Lower leg skin (tissue), 4 donors: ENCODE results near the gene EPHA1. TPM values are rescaled to one million over a fixed set of nuclear protein-coding genes. Genes with fewer than 3 reads are reported as not detected.

Experiments used
- DNase-seq, 2 donors: peaks; one replicate each; pipeline ENCODE4 v3.0.0-alpha.2; 2019; ENCODE audit warnings: low spot score in 2 of 2
- H3K4me3 ChIP-seq: fragments of 200-600 bp; sonication (generic); 2 replicates; pipeline ENCODE4 v1.5.1; 2017; ENCODE audit warnings: mild to moderate bottlenecking, low read depth; ENCODE audit not compliant: poor library complexity, severe bottlenecking
- POLR2A ChIP-seq, 2 donors: fragments of 450-650 bp; IDR thresholded peaks; one replicate each; pipeline ENCODE4 v1.6.1; 2016 to 2017; ENCODE audit warnings: antibody characterized with exemption in 2 of 2, mild to moderate bottlenecking in 1 of 2, moderate library complexity in 1 of 2
- WGBS, 2 donors: methylation state at CpG; one replicate each; pipeline ENCODE4 v1.1.5; 2018; 5-methylcytosine and 5-hydroxymethylcytosine counted together
- intact Hi-C: fragments of 100-400 bp; cut with DNase I; formaldehyde crosslinking; loops from one replicate; pipeline ENCODE4 v1.15.0; 2023; ENCODE audit warnings: low total_unique reads
- total RNA-seq, 4 donors: library from RNA; depleted of rRNA; stranded (reverse); fragments of >200 nt; gene quantifications; one replicate each; pipeline ENCODE4 v1.1.0, GENCODE V29; 2016
- TF ChIP-seq, protein P1 (sequence below), 3 donors: fragments of 450-650 bp; IDR thresholded peaks; one replicate each; pipeline ENCODE4 v1.5.1; 2016; ENCODE audit warnings: antibody characterized with exemption in 3 of 3, mild to moderate bottlenecking in 3 of 3, moderate library complexity in 2 of 3

EPHA1 gene
- total RNA-seq, 4 donors from 2014 or later, result 51.7 to 94.5 (median 64.2) TPM

- WGBS, 2 donors, result 85 to 86% methylated on average over 11 of the region's 11 CpGs
- H3K4me3 ChIP-seq, result no peak overlapping the region
- TF ChIP-seq, protein P1, sequence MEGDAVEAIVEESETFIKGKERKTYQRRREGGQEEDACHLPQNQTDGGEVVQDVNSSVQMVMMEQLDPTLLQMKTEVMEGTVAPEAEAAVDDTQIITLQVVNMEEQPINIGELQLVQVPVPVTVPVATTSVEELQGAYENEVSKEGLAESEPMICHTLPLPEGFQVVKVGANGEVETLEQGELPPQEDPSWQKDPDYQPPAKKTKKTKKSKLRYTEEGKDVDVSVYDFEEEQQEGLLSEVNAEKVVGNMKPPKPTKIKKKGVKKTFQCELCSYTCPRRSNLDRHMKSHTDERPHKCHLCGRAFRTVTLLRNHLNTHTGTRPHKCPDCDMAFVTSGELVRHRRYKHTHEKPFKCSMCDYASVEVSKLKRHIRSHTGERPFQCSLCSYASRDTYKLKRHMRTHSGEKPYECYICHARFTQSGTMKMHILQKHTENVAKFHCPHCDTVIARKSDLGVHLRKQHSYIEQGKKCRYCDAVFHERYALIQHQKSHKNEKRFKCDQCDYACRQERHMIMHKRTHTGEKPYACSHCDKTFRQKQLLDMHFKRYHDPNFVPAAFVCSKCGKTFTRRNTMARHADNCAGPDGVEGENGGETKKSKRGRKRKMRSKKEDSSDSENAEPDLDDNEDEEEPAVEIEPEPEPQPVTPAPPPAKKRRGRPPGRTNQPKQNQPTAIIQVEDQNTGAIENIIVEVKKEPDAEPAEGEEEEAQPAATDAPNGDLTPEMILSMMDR (IDR thresholded peaks at IDR 0.05), result no peak
- no peak for TF ChIP-seq POLR2A (IDR thresholded peaks at IDR 0.05)
- DNase-seq, result peak in 1 of 2 donors; percentile 81
- intact Hi-C loops, result no loop called here
These were observed 48.8 kb downstream of the EPHA1 start for GRCh38 chr7:143359771-143360353.

DNA sequence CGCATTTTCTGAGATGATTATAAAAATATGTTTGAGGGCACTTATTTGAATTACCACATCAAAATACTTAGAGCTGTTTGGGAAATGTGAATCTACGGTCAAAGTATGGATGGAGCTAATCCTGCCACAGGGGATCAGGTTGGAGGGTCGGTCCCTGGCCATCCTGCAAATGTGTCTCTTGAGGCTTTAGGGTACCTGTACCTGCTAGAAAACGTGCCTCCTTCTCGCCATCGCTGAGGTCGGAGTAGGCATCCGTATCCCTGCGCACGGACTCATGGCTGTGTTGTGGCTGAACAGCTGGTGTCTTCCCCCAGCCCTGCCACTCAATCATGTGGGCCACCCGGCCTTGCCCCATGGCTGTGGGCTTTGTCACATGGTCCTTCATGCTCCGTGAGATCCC lies 50.0 kb downstream of the EPHA1 start:
- peak in 1 of 2 donors; percentile 75 for DNase-seq
- WGBS, 2 donors, result 87 to 90% methylated on average over 12 of the region's 12 CpGs
- intact Hi-C loops, result no loop called here
- no peak for TF ChIP-seq POLR2A (IDR thresholded peaks at IDR 0.05)
- no peak overlapping the region for H3K4me3 ChIP-seq

DNA sequence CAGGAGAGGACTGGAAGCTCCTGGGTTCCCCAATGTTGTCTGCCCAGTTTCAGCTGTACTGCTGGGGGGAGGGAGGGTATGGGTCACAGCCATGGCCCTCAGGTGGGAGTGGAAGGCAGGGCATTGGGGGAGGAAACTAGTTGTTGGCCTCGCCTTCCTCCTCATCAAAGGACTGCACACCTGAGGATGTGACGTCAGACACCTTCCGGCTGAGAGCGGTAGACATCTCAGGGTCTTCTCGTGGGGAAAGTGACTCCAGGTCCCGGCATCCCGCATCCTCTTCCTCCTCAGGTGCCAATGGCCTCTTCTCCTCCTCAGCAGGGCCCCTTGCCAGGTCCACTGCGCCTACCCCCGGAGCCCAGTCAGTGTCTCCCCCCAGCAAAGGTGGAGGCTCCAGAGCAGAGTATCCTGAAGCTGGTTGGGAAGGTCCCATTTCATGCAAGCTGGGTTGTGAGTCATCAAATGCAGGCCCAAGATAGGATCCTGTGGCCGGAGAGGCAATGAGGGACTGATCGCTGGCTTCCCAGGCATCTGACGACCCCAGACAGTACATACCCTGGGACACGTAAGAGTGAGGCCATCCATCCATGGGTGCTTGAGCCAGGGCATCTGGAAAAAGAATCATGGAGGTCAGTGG lies 52.1 kb downstream of the EPHA1 start:
- 94 to 98% methylated on average over 11 to 13 of the region's 13 CpGs for WGBS, 2 donors
- DNase-seq, result peak in 1 of 2 donors; percentile 74
- H3K4me3 ChIP-seq, result no peak overlapping the region
- intact Hi-C loops, result no loop called here
- TF ChIP-seq, protein P1 (IDR thresholded peaks at IDR 0.05), result no peak
- no peak for TF ChIP-seq POLR2A (IDR thresholded peaks at IDR 0.05)

GRCh38 chr7:143355450-143356385 lies 52.9 kb downstream of the EPHA1 start:
- TF ChIP-seq, protein P1 (IDR thresholded peaks at IDR 0.05), result no peak
- no peak for TF ChIP-seq POLR2A (IDR thresholded peaks at IDR 0.05)
- no peak overlapping the region for H3K4me3 ChIP-seq
- 90 to 92% methylated on average over 16 of the region's 16 CpGs for WGBS, 2 donors
- DNase-seq, result peak in 1 of 2 donors; percentile 79
- intact Hi-C loops, result no loop called here

GRCh38 chr7:143354965-143355364 lies 53.7 kb downstream of the EPHA1 start:
- no peak overlapping the region for H3K4me3 ChIP-seq
- DNase-seq, result peak in 1 of 2 donors; percentile 53
- TF ChIP-seq POLR2A (IDR thresholded peaks at IDR 0.05), result no peak
- TF ChIP-seq, protein P1 (IDR thresholded peaks at IDR 0.05), result no peak
- intact Hi-C loops, result no loop called here
- 76 to 91% methylated on average over 8 of the region's 8 CpGs for WGBS, 2 donors

DNA sequence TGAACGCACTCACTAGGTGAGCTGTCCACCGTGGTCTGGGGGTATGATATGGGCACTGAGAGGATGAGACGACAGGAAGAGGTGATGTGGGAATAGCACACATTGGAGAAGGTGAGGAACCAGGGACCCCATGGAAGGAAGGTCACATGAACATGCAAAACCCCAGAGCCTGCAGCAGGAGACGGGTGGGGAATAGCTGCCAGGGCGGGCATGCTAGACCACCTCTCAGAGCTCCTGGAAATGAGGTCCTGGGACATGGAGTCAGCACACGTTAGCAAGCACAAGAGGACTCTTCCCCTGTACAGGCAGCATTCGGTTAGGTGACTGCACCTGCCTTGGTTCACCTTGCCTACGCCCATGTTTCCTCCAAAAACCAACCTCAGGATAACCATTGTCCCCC lies 54.3 kb downstream of the EPHA1 start:
- 90 to 92% methylated on average over 8 of the region's 8 CpGs for WGBS, 2 donors

More for the DNA sequence above, 54.3 kb downstream of the EPHA1 start:
- H3K4me3 ChIP-seq, result no peak overlapping the region
- intact Hi-C loops, result no loop called here
- DNase-seq, result no peak
- TF ChIP-seq POLR2A (IDR thresholded peaks at IDR 0.05), result no peak
- TF ChIP-seq, protein P1 (IDR thresholded peaks at IDR 0.05), result no peak
